HepG2 (cell line): ENCODE results near the gene PRKCZ. TPM values are rescaled to one million over a fixed set of nuclear protein-coding genes. Genes with fewer than 3 reads are reported as not detected.

Experiments used
- KDM5A ChIP-seq: fragments of 200-600 bp; sonication (generic); IDR thresholded peaks from 2 replicates; pipeline ENCODE4 v1.7.0; 2018; ENCODE audit warnings: antibody characterized with exemption, mild to moderate bottlenecking, low read length, borderline replicate concordance
- LCORL ChIP-seq, 2 experiments: fragments of 450-650 bp in 1 of 2; sonication (generic) in 1 of 2; formaldehyde crosslinking in 1 of 2; IDR thresholded peaks; 2 replicates each; pipeline versions ENCODE4 v1.5.0 to v1.6.1; 2017 to 2020; ENCODE audit warnings: antibody characterized with exemption in 1 of 2, missing genetic modification reagents in 1 of 2
- NR2F2 ChIP-seq: IDR thresholded peaks from 2 replicates; pipeline ENCODE4 v1.6.1; 2012; ENCODE audit warnings: low read depth, inconsistent platforms, borderline replicate concordance
- NR3C1 ChIP-seq: sonication (generic); formaldehyde crosslinking; IDR thresholded peaks from 2 replicates; pipeline ENCODE4 v1.4.0; 2020; ENCODE audit warnings: missing genetic modification reagents
- RBAK ChIP-seq: sonication (generic); formaldehyde crosslinking; IDR thresholded peaks from 2 replicates; pipeline ENCODE4 v1.5.1; 2020; ENCODE audit warnings: mild to moderate bottlenecking, missing genetic modification reagents
- SAP130 ChIP-seq: IDR thresholded peaks from 2 replicates; pipeline ENCODE4 v1.6.1; 2016; ENCODE audit warnings: low read depth
- YEATS2 ChIP-seq: sonication (generic); formaldehyde crosslinking; IDR thresholded peaks from 2 replicates; pipeline ENCODE4 v1.4.0; 2020; ENCODE audit warnings: missing genetic modification reagents, borderline replicate concordance
- ZNF225 ChIP-seq: sonication (generic); formaldehyde crosslinking; IDR thresholded peaks from 2 replicates; pipeline ENCODE4 v1.4.0; 2020; ENCODE audit warnings: mild to moderate bottlenecking, missing genetic modification reagents
- ZNF317 ChIP-seq: sonication (generic); formaldehyde crosslinking; IDR thresholded peaks from 2 replicates; pipeline ENCODE4 v1.5.0; 2020; ENCODE audit warnings: mild to moderate bottlenecking, missing genetic modification reagents
- ZNF614 ChIP-seq: IDR thresholded peaks from 2 replicates; pipeline ENCODE4 v1.6.1; 2018; ENCODE audit warnings: missing biosample characterization, missing genetic modification reagents, inconsistent platforms, borderline replicate concordance
- polyA plus RNA-seq, 8 experiments: library from polyadenylated mRNA; depleted of rRNA in 3 of 8; stranded (reverse) in 7 of 8; unstranded in 1 of 8; fragments of >200 nt; fragmentation: Illumina TruSeq in 4 of 8; extraction: Trizol in 4 of 8; gene quantifications; 2 replicates each; pipeline versions ENCODE4 v1.2.1 to v1.2.3, GENCODE V29; 2011 to 2016; ENCODE audit warnings: low read depth in 4 of 8, missing spikeins in 1 of 8, mixed read lengths in 1 of 8; ENCODE audit not compliant: insufficient read depth in 1 of 8
- total RNA-seq, 5 experiments: library from RNA; depleted of rRNA; stranded (reverse); fragments of >200 nt; fragmentation: Illumina TruSeq; extraction: Trizol; gene quantifications; 2 replicates each; pipeline ENCODE4 v1.2.3, GENCODE V29; 2016; ENCODE audit warnings: low read depth in 1 of 5
- TF ChIP-seq, protein P1 (sequence below): sonication (generic); formaldehyde crosslinking; IDR thresholded peaks from 2 replicates; pipeline ENCODE4 v1.4.0; 2020; ENCODE audit warnings: mild to moderate bottlenecking, missing genetic modification reagents
- TF ChIP-seq, protein P2 (sequence below): sonication (generic); formaldehyde crosslinking; conservative IDR thresholded peaks from 2 replicates; pipeline ENCODE4 v1.8.0; 2022; ENCODE audit warnings: mild to moderate bottlenecking, moderate library complexity, missing genetic modification reagents
- TF ChIP-seq, protein P3 (sequence below): sonication (generic); formaldehyde crosslinking; IDR thresholded peaks from one replicate; pipeline ENCODE4 v1.5.1; 2020; ENCODE audit warnings: mild to moderate bottlenecking, missing genetic modification reagents; ENCODE audit errors: not compliant biosample characterization
- TF ChIP-seq, protein P4 (sequence below): sonication (generic); formaldehyde crosslinking; IDR thresholded peaks from 2 replicates; pipeline ENCODE4 v1.8.0; 2022; ENCODE audit warnings: mild to moderate bottlenecking, missing genetic modification reagents

Gene PRKCZ
- total and polyA plus RNA-seq, 2 of the 13 experiments (the other 11 are each of a cell fraction or from before 2014, with no cell fraction given) = 34.7 to 85.2 TPM

DNA sequence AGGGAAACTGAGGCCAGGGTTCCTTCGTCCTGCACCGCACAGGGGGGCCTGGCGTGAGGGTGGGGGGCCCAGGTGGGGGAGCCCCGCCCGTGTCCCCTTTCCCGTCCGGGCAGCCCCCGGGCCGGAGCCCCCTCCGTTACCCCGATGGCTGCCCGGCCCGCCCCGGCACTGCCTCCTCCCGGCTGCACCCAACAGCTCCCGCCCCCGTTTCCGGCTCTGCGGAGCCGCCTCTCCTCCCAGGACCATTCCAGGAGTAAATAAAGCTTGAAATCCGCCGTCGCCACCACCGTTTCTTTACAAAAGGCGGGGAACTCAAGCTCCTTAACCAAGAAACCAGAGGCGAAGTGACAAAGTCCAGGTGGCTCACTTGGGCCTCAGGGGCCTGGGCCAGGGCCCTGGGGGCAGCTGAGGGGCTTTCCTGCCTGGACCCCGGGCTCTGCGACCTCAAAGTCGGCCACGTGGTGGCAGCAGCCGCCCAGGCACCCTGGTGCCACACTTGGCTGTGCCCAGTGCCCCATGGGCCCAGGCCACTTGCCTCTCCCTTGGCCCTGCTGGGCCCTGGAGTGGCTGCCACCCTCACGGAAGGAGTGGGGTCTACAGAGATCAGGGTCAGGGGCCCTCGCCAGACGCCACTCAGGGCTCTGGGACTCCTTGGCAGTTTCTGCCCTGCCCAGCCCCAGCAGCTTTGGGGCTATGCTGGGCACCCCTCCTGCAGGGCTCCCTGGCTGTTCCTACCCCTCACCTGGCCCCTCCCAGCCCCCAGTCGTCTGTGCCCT, 144.9 kb downstream of the PRKCZ start (continued):
- TF ChIP-seq, protein P1, sequence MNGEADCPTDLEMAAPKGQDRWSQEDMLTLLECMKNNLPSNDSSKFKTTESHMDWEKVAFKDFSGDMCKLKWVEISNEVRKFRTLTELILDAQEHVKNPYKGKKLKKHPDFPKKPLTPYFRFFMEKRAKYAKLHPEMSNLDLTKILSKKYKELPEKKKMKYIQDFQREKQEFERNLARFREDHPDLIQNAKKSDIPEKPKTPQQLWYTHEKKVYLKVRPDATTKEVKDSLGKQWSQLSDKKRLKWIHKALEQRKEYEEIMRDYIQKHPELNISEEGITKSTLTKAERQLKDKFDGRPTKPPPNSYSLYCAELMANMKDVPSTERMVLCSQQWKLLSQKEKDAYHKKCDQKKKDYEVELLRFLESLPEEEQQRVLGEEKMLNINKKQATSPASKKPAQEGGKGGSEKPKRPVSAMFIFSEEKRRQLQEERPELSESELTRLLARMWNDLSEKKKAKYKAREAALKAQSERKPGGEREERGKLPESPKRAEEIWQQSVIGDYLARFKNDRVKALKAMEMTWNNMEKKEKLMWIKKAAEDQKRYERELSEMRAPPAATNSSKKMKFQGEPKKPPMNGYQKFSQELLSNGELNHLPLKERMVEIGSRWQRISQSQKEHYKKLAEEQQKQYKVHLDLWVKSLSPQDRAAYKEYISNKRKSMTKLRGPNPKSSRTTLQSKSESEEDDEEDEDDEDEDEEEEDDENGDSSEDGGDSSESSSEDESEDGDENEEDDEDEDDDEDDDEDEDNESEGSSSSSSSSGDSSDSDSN (CRISPR knock-in tag) = peak; percentile 68
- TF ChIP-seq LCORL (IDR thresholded peaks at IDR 0.05) (no peak), LCORL (CRISPR knock-in tag; IDR thresholded peaks at IDR 0.05) (peak; percentile 94), ZNF225 (CRISPR knock-in tag) (no peak; the same call in 1 of the 2 replicates), RBAK (CRISPR knock-in tag) (no peak), SAP130 (CRISPR knock-in tag) (peak; percentile 66), NR3C1 (CRISPR knock-in tag) (no peak), ZNF317 (CRISPR knock-in tag) (no peak), YEATS2 (CRISPR knock-in tag) (peak; percentile 52; the same call in 1 of the 2 replicates), NR2F2 (peak; percentile 8; the same call in 1 of the 2 replicates), KDM5A (peak; percentile 98), ZNF614 (no peak)
- TF ChIP-seq, protein P2, sequence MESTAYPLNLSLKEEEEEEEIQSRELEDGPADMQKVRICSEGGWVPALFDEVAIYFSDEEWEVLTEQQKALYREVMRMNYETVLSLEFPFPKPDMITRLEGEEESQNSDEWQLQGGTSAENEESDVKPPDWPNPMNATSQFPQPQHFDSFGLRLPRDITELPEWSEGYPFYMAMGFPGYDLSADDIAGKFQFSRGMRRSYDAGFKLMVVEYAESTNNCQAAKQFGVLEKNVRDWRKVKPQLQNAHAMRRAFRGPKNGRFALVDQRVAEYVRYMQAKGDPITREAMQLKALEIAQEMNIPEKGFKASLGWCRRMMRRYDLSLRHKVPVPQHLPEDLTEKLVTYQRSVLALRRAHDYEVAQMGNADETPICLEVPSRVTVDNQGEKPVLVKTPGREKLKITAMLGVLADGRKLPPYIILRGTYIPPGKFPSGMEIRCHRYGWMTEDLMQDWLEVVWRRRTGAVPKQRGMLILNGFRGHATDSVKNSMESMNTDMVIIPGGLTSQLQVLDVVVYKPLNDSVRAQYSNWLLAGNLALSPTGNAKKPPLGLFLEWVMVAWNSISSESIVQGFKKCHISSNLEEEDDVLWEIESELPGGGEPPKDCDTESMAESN (CRISPR knock-in tag) = peak; percentile 78; the same call in 1 of the 2 replicates
- TF ChIP-seq, protein P3, sequence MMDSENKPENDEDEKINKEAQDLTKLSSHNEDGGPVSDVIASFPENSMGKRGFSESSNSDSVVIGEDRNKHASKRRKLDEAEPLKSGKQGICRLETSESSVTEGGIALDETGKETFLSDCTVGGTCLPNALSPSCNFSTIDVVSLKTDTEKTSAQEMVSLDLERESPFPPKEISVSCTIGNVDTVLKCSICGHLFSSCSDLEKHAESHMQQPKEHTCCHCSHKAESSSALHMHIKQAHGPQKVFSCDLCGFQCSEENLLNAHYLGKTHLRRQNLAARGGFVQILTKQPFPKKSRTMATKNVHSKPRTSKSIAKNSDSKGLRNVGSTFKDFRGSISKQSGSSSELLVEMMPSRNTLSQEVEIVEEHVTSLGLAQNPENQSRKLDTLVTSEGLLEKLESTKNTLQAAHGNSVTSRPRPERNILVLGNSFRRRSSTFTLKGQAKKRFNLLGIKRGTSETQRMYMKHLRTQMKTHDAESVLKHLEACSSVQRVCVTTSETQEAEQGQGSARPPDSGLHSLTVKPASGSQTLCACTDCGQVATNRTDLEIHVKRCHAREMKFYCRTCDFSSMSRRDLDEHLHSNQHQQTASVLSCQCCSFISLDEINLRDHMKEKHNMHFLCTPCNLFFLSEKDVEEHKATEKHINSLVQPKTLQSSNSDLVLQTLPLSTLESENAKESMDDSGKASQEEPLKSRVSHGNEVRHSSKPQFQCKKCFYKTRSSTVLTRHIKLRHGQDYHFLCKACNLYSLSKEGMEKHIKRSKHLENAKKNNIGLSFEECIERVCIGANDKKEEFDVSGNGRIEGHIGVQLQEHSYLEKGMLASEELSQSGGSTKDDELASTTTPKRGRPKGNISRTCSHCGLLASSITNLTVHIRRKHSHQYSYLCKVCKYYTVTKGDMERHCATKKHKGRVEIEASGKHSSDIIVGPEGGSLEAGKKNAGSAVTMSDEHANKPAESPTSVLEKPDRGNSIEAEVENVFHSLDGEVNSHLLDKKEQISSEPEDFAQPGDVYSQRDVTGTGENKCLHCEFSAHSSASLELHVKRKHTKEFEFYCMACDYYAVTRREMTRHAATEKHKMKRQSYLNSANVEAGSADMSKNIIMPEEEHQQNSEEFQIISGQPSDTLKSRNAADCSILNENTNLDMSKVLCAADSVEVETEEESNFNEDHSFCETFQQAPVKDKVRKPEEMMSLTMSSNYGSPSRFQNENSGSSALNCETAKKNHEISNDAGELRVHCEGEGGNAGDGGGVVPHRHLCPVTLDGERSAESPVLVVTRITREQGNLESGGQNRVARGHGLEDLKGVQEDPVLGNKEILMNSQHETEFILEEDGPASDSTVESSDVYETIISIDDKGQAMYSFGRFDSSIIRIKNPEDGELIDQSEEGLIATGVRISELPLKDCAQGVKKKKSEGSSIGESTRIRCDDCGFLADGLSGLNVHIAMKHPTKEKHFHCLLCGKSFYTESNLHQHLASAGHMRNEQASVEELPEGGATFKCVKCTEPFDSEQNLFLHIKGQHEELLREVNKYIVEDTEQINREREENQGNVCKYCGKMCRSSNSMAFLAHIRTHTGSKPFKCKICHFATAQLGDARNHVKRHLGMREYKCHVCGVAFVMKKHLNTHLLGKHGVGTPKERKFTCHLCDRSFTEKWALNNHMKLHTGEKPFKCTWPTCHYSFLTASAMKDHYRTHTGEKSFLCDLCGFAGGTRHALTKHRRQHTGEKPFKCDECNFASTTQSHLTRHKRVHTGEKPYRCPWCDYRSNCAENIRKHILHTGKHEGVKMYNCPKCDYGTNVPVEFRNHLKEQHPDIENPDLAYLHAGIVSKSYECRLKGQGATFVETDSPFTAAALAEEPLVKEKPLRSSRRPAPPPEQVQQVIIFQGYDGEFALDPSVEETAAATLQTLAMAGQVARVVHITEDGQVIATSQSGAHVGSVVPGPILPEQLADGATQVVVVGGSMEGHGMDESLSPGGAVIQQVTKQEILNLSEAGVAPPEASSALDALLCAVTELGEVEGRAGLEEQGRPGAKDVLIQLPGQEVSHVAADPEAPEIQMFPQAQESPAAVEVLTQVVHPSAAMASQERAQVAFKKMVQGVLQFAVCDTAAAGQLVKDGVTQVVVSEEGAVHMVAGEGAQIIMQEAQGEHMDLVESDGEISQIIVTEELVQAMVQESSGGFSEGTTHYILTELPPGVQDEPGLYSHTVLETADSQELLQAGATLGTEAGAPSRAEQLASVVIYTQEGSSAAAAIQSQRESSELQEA (CRISPR knock-in tag) = no peak
- TF ChIP-seq, protein P4, sequence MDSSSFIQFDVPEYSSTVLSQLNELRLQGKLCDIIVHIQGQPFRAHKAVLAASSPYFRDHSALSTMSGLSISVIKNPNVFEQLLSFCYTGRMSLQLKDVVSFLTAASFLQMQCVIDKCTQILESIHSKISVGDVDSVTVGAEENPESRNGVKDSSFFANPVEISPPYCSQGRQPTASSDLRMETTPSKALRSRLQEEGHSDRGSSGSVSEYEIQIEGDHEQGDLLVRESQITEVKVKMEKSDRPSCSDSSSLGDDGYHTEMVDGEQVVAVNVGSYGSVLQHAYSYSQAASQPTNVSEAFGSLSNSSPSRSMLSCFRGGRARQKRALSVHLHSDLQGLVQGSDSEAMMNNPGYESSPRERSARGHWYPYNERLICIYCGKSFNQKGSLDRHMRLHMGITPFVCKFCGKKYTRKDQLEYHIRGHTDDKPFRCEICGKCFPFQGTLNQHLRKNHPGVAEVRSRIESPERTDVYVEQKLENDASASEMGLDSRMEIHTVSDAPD (CRISPR knock-in tag) = no peak
